KG1 (cell line): ENCODE measurements around the gene HCFC1.

Experiments used
- DNase-seq: peaks from one replicate; lab custom pipeline; 2025; lab: John Stamatoyannopoulos, UW

HCFC1 gene

DNA sequence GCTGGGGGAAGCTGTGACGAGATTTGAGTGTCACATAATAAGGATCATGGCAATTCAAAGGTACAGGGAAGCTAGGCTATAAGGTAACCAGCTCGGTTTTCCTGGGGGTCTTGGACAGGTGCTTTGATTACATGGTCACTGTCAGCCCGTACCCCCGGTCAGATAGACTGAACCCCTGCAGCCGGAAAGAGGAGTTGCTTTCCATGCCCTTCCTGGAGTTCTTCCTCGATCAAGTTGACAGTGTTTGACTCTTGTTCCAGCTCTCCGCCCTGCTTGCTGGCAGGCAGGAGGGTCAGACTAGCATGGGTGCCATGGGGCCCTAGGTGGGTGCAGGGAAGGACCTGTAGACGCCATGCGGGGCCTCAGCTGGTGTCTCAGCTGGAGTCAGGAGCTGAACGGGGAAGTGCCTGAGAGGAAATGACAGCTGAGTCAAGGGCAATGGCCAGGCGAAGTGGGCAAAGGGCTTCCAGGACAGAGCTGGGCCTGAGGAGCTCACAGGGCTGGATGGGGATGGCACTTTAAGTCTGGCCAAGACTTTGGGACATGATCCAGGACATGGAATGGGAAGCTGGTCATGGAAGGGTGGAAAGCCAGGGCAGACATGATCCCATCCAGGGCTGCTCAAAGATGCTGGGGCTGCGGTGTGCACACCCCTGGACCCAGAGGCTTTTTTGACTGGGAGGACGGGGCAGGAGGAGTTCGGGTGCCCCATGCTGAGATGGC is 2.5 kb upstream of the HCFC1 start:
- DNase-seq = no peak

DNA sequence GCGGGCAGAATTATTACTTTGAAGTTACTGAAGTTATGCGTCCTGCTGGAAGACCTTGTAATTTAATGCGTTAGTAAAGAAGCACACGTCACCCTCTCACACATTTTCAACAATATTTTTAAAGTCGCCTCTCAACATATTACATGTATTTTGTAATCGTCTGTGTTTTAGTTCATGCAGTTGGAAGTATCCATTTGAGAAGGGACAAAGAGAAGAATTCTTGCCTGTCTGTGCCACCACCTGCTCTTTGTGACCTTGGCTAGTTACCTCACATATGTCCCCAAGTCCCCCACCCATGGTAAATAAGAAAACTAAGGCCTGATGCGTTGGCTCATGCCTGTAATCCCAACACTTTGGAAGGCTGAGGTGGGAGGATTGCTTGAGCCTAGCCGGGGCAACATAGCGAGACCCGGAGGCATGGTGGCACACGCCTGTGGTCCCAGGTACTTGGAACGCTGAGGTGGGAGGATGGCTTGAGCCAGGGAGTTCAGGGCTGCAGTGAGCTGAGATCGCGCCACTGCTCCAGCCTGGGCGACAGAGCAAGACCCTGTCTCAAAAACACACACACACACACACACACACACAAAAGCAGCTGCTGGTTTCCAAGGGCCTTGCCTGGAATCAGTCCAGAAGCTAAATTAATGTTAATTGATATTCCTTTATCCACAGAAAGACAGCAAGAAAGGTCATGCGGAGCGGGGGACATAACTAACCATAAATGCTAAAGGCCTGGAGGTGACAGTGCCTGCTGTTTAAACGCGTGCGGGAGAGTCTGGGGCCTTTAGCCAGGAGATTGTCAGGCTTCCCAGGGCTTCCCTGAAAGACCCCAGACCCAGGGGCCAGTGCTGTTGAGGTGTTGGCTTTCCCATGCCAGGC is 1.7 kb upstream of the HCFC1 start:
- DNase-seq = no peak

DNA sequence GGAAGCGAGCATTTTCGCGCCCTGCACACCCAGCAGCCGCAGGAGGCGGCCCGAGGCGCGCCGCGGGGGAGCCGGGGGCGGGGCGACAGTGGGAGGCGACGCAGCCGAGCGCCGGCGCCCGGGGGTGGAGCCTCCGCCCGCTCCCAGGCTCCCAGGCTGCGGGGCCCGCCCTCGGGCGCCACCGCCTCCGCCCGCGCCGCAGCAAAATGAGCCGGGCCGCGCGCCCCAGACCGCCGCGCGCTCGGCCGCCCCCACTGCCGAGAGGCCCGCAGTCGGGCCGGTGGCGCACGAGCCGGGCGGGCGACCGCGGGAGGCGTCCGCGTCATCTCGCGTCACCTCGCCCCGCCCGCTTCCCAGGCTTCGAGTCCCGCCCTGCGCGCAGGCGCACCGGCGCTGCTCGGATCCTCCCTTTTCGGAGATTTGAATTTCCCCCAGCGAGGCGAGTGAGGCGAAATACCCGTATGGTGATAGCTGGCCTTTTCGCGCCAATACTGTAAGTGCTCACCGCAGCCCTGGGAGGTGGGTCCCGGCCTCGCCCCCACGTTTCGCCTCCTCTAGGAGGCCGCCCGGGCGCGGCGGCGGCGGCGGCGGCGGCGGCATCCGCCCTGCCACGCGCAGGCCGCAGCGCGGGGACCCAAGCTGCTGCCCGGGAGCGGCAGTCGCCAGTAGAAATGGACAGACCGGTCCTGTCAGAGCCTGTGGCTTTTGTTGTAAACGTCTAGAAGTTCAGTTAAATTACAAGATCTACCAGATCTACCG is 929 bp upstream of the HCFC1 start, which contains the start of gene TMEM187:
Gene TMEM187, plus strand, starts transcription at position 387 of the 759 bp plus-strand sequence. CDS start 9,309 bp downstream, outside the sequence.
- peak; percentile 62 for DNase-seq

GRCh38 chrX:153971124-153971449 is 531 bp downstream of the HCFC1 start:
- peak; percentile 45 for DNase-seq

DNA sequence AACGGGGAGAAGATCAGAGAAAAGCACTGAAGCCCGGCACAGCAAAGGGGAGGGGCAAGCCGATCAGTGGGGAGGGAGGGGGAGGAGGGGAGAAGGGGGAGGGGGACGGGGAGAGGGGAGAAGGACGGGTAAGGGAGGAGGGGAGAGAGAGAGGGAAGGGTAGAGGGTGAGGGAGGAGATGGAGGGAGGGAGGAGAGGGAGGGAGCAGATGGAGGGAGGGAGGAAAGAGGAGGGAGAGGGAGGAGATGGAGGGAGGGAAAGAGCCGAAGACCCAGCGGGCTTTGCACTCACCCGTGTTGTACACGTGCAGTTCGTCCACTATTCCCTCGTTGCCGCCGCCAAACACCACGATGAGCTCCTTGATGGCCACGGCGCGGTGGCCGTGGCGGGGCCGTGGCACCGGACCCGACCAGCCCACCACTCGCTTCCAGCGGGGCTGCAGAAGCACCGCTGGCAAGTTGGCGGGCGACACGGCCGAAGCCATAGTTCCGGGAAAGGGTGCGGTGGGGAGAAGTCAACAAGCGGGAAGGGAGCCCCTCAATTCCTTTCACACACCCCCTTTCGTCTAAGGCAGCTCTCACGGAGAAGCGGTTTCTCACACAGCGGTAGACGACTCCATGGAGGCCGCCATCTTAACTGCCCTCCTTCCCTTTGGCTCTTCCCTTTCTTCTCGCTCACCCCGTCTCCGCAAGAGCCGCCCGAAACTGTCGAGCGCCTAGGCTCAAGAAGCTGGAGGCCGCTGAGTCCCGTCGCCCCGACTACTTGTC is 1.1 kb downstream of the HCFC1 start:
- no peak for DNase-seq

DNA sequence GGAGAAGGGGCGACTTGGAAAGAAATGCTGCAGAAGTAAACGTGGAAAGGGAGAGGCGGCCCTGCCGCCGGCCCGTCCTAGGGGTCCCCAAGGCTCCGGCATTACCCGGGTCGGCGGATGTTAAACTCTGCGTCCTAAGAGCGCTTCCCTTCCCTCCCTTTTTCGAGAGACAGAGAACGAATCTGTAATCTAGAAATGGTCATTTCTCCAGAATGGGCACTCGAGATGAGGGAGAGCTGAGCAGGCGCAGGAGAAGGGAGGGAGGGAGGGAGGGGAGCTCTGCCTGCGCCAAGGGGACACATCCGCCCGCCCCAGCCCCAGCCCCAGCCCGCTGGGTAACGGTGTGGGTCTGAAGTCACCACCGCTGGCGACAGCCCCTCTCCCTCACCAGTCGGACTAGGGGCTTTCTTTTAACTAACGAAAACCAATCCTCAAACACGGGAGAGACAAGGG is 1.7 kb downstream of the HCFC1 start:
- DNase-seq = no peak

DNA sequence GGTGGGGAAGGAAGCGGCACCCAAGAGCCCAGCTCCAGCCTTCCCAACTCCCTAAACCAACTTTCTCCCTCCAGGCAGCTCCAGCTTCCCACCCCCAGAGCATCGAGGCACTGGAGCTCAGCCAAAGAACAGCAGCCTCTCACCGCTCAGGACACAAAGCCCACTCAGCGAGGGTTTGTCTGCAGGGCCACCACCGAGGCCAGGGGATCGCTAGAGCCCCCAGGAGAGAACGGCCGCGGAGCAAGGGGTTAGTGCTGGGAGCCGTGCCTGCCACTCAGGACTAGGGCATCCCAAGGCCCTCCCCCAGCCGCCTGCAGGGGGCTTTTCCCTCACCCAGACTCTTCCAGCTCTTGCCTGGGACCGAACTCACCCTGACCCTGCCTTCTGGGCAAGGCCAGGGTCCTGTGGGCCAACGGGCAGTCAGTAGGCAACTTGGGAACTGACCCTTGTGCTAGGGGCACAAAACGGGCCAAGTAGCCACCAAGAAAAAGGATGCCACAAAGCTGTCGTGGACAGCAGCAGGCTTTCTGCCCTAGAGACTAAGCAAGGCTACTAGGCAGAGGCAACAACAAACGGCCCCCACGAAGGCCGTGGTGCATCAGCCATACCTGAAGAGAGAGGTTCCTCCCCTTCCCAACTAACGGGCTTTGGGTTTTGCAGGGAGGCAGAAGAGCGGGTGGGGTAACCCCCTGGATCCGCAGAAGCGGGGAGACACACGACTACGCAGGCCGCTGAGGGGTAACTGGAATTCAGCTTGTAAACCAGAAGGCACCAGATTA is 2.3 kb downstream of the HCFC1 start:
- DNase-seq = no peak

- DNase-seq = no peak
Measured at GRCh38 chrX:153968754-153969124, 2.9 kb downstream of the HCFC1 start.

GRCh38 chrX:153968255-153968654 is 3.4 kb downstream of the HCFC1 start:
- no peak for DNase-seq

DNA sequence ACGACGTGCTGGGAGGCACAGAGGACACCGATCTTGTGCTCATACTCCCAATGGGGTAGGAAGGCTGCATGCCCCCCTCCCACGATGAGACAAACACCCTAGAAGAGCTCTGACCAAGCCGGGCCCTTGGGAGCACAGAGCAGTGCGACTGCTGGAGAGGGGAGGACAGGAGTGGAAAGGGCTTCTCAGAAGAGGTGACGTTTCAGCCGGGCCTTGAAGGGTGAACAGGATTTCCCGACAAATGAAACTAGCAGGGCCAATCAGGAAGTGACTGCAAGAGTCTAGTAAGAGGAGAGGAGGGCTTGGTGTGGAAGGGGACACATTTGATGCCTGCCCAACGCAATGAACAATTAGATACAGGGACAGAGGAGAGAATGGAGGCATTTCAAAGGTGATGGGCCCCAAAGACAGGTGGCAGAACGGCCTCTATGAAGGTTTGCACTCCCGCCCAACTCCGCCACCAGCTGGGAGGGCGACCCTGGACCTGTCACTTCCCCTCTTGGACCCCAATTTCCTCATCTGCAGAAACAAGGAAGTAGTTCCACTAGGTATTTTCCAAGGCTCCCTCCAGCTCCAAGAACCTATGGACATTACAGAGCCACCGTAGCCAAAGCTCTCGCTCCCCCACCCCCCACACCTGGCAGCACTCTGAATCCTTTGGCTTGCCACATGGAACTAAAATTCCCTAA is 3.9 kb downstream of the HCFC1 start:
- DNase-seq = no peak

DNA sequence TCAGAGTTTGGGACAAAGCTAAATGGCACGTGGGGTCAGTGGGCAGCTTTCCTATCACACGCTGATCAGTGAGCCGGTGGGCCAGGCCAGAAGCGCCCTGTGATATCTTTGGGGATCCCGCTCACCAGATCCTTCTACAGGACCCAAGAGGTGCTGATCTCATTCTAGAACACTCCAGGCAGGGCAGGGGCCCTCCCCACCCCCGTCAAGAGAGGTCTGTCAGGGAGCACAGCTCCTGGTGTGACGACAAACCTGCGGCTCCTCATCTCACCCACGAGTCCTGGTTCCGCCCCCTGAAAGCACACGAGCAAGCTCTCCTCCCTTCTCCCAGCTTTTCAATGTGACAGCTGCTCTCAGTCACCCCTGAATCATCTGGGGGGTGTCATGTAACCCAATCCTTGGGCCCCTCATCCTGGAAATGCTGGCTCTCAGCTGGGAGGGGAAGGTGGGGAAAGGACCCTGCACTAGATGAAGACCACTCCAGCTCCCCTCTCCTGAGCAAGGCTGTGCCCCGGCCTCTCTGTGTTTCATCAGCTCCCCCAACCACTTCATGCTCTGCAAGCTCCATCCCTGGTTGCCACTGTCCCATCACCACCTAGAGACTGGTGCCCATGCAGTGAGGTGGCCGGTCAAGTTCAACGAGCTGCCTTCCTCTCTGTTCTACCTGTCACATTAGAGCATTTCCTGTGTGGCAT is 4.6 kb downstream of the HCFC1 start:
- DNase-seq = no peak

DNA sequence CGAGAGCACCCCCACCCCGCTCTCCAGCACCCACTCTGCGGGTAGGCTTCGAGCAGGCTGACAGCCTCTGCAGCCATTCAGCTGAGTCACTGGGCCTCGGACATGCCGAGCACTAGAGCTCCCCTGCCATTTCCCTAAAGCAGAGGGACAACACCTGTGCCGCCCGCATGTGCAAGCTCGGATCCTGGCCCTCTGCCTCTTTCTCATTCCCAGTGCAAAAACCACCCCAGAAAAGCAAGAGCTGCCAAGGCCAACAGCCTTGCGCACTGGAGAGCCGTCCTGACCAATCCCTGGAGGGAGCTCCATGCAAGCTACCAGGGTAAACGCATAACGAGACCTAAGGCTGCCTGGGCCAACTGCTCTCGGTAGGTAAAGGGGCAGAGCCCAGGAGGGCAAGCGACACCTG is 5.3 kb downstream of the HCFC1 start:
- no peak for DNase-seq

- DNase-seq = no peak
Measured at GRCh38 chrX:153965406-153965805, 6.2 kb downstream of the HCFC1 start.

GRCh38 chrX:153964105-153964504 is 7.5 kb downstream of the HCFC1 start:
- no peak for DNase-seq

DNA sequence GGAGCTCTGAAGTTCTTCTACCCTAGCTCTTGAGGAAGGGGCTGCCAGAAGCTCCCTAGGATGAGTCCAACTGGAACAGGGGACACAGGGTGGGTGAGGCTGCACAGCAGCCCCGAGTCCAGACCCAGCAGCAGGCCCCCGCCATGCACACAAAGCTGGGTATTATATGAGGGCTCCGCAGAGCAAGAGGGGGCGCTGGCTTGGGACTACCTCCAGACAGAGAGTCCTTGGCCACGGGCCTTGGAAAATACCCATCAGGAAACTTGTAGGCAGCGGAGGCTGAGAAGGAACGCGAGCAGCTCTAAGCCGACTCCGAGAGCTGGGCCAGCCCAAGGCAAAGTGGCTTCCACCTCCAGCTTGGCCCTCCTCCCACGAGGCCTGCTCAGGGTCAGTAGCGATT is 8.1 kb downstream of the HCFC1 start:
- no peak for DNase-seq

DNA sequence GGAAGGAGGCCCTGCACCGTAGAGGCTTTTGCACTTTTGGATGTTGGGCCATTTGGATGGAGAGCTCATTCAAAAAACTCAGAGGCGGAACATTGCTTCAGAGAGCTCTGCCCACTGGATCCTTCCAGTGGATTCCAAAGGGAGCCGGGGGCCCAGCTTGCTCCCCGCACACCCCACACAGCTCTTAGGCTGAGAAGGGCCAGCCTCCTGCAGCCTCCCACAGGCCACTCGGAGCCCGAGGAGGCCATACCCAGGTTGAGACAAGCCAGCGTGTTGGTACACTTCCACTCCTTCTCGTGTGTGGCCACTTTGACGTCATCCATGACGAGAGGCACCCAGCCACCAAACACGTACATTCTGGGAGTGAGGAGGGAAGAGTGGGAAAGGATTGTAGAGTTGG is 10.3 kb downstream of the HCFC1 start:
- DNase-seq = no peak

- no peak for DNase-seq
Measured at GRCh38 chrX:153960786-153961185, 10.8 kb downstream of the HCFC1 start.

DNA sequence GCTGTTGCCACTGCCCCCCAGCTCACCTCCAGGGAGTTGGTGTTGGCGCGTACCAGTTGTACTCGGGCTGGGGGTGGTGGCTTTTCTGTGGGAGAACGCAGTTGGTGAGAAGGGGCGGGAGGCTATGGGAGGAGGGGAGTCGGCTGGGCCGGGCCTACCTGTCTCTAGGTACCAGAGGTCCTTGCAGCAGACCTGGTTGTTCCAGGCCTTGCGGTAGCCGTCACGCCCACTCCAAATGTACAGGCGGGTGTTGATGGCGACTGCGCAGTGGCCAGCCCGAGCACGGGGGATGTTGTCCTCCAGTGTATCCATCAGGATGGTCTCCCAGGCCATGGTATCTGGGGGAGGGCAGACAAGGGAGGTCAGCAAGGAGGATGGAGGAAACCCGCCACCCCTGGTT is 11.5 kb downstream of the HCFC1 start:
- no peak for DNase-seq

DNA sequence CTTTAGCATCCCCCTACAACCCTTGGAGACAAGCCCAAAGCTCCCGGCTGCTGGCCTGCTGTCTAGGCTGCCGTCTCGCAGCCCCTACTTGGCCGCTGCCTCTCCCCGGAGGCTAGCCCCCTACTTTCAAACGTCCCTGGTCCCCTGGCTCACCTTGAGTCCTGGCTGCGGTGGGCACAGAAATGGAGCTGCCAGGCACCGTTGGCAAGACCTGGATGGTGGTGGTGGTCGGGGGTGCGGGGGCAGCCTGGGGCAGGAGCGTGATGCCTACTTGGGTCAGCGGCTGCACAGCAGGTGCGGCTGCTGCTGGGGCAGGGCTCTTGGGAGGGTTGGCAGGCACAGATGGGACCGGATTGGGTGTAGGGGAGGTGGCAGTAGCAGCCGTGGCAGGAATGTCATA is 12.0 kb downstream of the HCFC1 start:
- no peak for DNase-seq

- DNase-seq = no peak
Measured at GRCh38 chrX:153958605-153959004, 13.0 kb downstream of the HCFC1 start.
